ENCODE data around the gene KCNN4.
"Not testable (repeated sequence)": the region's sequence is repeated elsewhere in the genome, so short reads cannot be mapped to it uniquely, and the experiment has no call there.

Gene KCNN4

DNA sequence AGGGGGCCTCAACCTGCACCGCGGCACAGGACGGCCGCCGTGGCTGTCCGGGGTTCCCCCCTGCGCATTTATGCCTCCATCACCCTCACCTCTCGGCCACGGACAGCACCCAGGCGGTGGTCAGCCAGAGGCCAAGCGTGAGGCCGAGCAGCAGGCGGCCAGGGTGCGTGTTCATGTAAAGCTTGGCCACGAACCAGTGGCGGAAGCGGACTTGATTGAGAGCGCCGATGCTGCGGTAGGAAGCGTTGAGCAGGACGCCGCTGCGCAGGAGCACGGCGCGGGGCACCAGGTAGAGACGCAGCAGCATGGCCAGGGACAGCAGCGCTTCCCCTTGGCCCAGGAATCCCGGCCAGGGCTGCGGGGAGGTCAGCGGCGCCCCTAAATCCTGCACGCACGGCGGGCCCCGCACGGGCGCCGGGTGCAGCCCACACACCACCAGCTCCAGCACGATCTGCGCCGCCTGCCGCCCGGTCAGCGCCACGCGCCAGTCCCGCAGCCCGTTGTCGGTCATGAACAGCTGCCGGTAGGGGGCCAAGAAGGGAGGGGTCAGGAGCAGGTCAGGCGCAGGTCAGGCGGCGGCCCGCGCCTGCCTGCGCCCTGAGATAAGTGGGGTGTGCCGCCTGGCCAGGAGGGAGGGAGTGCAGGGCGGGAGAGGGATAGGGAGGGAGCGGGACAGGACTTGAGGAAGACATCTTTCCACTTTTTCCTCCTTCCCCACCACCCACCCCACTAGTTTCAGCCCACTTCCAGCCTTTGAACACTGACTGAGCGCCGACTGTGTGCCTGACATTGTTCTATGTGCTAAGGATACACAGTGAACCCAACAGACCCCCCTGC is 6.5 kb downstream of the KCNN4 start:
- DNase-seq = no peak

DNA sequence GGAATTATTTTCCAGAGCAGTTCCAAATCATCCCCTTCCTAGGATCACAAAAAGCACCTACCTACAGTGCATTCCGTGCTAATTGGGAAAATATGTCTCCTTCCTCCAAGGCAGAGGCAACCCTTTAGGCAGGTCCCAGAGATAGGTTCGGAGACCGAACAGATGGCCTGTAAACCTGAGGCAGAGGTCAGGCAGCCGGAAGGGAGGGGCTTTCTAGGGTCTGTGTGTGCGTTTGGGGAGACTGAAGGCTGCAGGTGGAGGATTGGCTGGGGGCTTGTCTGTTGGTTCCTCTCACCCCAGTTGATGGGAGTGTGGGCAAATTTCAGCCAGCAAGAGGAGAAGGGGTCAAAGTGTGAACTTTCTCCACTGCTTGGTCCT is 7.1 kb downstream of the KCNN4 start:
- no peak for DNase-seq

DNA sequence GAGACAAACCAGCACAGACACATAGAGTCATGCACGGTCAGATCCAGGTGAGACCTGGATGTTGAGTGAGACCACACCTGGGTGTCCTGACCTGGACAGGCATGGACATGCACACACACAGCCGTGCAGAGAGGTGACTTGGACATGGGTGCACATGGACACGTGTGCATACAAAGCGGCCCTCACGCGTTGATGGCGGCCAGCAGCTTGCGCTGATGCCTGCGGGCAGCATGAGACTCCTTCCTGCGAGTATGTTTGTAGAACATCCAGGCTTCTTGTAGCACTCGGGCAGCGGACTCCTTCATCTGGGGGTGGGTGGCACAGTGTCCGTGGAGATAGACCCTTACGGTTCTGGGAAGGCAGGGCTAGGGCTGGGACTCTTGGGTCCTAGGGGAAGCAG is 11.5 kb downstream of the KCNN4 start:
- DNase-seq = no peak

DNA sequence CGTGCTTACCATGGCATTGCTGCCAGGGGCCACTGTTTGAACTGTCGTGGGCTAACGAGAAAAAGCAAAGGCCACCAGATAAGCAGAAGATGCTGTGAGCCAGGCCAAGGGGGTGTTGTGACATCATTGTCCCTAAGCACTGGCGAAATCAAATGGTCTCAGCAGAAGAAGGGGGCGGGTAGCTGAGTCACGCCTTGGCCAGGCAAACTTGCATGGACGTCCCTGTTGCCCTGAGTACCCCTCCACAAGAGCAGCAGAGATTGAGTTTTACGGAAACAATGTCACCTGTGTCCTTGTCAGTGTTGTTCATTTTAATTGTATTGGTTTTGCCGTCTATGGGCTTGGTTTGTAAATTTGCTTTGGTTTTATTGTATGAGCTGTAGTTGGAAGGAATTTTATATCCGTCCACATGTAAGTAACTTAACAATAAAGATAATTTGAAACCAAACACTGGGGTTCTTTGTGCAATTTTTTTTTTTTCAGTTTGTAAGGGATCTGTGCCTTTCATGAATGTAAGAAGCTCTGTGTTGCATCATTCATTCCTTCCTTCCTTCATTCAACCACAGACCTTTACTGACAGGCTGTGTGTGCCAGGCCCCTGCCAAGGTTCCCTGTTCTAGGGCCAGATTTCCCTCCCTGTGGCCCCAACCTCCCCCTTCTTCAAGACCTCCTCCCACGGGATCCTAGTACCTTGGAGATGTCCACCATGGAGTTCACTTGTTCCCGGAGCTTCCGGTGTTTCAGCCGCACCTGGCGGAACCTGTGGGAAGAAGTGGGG is 12.3 kb downstream of the KCNN4 start:
- no peak for DNase-seq

DNA sequence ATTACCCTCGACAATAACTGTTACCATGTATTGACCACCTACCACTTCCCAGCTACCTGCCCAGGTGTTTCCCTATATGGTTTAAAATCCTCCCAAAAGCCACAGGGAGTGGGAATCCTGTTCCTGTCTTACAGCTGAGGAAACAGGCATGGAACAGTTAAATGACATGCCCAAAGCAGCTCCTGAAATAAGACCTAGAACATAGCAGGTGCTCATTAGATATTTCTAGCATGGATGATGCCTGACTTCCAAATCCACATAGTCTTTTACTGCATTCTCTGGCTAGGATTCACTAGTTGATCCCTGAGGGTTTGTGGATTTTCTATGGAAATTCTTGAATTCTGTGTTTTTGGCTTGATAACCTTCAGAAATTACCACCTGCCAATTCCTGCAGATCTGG is 13.0 kb downstream of the KCNN4 start:
- DNase-seq = no peak

DNA sequence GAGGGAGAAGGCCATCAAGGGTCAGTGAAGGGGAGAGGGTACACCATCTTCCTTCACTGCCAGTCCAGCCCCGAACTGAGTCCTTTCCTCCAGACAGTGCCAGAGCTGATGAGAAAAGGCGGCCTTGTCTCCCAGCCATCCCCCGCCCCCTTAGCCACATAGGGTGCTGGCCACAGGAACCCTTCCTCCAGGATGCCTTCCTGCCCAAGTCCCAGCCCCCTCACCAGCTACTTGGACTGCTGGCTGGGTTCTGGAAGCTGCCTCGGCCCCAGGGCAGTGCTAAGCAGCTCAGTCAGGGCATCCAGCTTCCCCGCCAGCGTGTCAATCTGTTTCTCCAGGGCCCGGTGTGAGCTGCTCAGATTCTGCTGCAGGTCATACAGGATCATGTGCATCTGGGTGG is 13.5 kb downstream of the KCNN4 start:
- DNase-seq = no peak

DNA sequence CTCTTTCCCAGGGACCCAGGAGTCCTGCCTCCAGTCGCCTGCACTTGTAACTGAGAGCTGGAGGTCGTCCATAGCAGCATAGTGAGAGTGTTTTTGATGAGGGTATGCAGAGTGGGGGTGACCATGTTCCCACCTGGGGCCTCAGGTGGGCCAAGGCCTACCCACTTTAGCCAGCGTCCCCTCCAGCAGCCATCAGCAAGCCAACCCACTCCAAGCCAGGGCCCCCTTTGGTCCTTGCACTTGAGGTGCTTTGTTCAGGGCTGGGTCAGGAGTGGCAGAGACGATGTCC is 14.1 kb downstream of the KCNN4 start:
- DNase-seq = no peak

DNA sequence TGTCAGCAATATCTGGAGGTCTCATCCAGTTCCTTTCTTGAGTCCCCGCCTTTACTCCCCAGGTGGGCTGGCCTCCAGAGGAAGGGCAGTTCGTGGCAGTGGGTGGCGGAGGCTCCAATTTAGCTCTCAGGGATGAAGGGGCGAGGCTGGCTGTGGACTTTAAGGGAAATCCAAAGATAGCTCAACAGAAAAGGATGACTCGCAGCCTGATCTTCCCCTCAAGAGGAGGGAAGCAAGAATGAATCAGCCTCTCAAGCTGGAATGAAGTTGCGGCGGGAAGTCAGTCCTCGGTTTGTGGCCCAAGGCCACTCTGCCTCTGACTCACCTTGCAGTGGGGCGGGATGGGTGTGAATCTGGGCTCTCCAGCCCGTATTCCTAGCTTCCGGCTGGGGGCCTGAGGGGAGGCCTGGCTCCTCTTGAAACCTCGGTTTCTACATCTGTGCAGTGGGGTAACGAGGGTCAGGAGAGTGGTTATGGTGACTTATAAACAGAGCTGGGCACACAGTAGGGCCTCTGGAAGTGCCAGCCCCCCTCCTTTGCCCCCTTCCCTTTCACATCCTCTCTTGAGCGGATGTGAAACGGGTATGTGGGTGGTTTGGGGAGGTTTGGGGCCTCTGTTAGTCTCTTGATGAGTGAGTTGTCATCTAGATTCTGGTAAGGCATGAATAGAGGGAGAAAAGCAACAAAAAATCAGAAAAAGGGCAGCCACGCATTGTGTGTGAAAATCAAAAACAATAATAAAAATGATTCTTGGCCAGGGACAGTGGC is 15.5 kb downstream of the KCNN4 start:
- DNase-seq = no peak

DNA sequence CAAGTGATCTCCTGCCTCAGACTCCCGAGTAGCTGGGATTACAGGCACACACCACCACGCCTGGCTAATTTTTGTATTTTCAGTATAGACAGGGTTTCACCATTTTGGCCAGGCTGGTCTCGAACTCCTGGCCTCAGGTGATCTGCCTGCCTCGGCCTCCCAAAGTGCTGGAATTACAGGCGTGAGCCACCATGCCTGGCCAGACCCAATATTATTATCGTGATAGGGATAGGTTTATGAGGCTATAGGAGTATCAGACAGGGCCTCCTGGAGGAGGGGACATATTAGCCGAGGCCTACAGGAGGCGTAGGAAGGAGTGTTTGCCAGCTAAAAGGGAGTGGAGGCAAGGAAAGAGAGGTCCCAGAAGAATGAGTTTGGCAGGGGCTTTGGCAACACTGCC is 16.1 kb downstream of the KCNN4 start:
- DNase-seq = not testable (repeated sequence)

DNA sequence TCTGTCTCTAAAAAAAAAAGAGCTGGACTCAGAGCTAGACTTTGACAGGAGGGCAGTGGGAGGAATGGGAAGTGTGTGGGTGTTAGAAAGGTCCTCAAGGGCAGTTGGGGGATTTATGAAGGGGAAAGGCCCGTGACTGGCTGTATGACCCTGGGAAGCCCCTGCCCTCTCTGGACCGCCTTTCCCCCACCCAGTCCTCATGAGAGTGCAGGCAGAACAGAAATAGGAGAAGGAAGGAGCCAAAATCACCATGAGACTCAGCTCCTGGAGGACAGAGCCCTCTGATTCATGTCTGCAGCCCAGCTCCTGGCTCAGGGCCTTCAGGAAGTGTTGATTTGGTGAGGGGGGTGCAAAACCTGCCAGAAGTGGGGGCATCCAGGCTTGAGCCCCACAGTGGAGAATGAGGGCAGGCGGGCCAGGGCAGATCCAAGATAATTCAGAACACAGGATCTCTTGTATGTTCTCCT is 17.3 kb downstream of the KCNN4 start:
- no peak for DNase-seq

DNA sequence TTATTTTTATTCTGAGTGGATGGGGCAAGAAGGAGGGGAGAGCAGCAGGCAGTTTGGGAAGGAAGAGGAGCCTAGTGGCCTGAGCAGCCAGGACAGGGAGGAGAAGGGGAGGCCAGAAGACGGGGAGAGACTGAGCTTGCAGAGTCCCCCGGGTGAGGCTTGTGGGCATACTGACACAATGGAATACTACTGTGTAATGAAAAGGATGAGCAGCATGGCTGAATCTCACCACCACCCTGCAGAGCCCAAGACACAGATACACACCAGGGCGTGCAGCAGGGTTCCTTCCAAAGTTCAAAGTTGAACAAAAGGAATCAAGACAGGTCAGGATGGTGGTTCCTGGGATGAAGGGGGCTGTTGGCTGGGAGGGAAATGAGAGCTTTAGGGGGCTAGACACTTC is 18.0 kb downstream of the KCNN4 start:
- DNase-seq = no peak

DNA sequence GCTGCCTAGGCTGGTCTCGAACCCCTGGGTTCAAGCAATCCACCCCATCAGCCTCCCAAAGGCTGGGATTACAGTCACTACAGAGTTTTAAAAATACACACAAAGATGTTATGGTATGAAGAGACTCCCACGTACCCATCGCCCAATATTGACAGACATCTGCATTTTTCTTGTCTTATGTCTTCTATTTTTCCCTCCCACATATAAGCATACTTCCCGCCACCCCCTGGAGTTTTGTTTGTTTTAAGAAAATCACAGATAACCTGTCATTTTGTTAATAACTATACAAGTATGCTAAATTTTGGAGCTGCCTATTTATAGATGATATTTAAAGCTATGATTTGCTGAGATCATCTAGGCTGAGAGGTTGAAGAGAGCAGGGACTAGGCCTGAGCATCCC is 19.8 kb downstream of the KCNN4 start:
- DNase-seq = no peak

DNA sequence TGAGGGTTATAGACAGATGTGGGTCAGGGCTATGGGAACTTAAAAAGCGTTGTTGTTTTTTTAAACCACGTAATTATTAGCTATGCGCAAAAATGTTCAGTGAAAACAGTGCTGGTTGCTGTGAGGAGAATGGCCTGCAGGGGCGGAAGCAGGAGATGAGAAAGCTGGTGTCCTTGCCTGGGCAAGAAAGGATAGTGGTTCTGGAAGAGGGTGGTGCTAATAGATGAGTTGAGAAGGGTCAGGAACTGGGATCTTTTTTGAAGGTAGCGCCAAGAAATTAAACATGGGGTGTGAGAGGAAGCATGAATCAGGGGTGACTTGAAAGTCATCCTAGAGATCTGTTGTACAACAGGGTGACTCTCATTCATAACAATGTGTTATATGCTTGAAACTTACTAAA is 21.3 kb downstream of the KCNN4 start:
- DNase-seq = no peak

DNA sequence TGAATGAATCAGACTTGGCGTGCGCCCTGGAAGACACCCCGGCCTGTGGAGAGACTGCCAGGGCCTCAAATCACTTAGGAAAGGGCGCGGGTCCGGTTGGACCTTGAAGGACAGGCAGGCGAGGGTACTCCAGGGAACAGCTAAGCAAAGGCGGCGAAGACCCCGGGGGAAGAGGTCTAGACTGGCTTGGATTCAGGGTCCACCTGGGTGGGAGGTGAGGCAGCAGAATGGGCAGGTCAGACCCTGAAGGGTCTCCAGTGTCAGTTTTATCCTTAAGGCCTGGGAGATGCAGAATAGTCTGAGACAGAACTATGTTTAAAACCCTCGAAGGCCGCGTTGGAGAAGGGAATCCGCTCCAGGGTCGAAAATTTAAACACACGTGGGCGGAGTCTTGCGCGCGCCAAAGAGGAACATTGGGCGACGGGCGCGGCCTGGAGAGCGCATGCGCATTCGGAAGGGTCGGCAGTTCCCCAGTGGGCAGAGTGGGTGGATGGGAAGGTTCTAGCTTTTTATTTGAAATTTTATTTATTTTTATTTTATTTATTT is 25.4 kb downstream of the KCNN4 start:
- peak; percentile 79 for DNase-seq

DNA sequence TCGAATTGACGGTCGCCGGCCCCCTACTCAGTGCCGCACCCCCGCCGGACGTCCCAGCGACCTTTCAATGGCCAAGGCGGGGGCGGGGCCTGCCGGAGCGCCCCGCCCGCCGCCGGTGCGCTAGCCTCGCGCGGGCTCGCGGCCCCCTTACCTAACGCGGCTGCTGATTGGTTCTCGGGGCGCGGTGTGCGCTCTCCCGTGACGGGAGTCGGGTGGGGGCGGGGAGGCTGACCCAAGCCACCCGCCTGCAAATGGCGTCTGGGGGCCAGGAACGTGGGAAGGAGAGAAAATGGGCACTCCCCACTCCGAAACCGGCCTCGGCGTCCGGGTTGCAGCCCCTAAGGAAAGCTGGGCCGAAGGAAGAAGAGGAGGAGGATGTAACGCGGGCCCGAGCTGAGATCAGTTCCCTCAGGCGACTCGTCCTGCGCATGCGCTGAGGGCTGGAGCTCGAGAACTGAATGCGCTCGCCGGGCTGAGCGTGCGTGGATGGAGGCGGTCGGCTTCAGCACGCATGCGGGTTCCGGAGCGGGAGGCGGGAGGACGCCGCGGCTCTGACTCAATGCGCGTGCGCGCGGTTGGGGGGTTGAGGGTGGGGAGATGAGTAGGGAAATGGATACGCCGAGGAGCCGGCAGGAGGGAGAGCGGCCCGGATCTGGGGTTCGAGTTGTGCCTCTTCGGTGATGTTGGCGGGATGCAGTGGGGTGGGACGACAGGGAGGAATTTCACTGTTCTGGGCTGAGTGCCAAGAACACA is 26.1 kb downstream of the KCNN4 start, which contains the start of gene SMG9:
TSS of gene SMG9 (minus strand) at position 460 of the 753 bp plus-strand sequence. CDS start 4,221 bp downstream, outside the sequence.
- peak; percentile 94 for DNase-seq

DNA sequence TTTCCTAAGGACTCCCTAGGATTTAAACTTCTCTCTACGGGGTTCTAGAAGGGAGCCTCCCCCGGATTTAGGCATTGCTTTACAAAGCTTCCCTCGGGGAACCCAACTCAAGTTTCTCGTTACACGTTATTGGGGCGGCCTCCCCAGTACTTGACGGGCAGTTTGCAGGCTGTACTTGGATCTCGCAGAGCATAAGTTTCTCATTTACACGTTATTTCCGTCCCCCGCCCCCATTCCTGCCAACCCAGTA is 26.6 kb downstream of the KCNN4 start:
- no peak for DNase-seq

DNA sequence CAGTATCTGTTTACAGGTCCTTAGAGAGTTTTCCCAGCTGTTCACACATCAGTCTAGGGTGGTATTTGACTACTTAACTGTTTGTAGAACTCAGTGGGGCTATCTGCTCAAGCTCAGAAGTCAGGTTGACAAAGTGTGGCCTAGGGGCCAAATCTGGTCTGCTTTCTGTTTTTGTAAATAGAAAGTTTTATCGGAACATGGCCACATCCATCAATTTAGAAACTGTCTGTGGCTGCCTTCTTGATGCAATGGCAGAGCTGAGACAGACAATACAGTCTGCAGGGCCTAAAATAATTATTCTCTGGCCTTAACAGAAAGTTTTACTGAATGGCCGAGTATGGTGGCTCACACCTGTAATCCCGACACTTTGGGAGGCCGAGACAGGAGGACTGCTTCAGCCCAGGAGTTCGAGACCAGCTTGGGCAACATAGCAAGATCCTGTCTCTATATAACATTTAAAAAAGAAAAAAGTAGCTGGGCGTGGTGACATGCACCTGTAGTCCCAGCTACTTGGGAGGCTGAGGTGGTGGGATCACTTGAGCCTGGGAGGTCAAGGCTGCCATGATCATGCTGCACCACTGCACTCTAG is 28.4 kb downstream of the KCNN4 start:
- DNase-seq = no peak

DNA sequence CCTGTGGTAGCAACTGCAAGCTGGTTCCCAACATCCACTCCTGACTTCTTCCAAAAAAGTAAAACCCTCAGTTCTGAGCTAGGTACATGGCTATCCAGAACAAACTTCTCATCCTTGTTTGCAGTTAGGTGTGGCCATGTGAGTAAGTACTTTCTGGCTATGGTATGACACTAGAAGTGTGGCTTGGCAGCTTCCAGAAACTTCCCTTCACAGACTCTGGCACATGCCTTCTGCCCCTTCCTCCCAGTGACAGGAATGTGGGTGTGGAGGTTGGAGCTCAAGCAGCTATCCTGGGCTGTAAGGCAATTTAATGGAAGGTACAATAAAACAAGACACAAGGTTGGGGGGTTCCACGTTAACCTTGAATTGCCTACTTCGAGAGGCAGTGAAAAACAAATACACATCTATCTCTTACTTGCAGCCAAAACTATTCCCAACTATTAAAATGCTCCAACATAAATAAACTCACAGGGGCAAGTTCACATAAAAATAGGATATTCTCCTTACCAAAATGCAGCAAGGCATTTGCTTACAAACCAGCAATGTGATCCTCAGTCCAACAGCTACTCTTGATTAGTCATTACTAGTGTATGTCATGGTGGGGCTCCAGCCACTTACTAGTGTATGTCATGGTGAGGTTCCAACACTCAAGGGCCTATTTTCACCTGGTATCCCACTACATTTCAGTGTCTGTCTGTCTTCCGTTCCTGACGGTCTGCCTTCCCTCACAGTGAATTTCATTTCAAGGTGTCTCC is 29.1 kb downstream of the KCNN4 start:
- DNase-seq = no peak

DNA sequence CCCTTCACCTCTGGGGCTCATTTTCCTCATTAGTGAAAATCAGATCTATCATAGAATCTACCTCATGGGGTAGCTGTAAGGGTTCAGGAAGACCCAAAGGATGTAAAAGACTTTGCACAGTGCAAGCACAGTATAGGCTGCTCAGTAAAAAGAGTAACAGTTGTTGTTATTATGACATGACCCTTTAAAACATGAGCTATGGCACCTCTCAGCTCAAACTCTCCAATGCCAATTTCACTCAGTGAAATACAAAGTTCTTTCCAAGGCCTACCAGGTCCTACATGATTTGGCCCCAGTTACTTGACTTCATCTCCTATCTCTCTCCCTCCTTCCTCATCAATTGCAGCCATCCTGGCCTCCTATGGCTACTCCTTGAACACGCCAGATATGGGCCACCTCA is 30.9 kb downstream of the KCNN4 start:
- no peak for DNase-seq

DNA sequence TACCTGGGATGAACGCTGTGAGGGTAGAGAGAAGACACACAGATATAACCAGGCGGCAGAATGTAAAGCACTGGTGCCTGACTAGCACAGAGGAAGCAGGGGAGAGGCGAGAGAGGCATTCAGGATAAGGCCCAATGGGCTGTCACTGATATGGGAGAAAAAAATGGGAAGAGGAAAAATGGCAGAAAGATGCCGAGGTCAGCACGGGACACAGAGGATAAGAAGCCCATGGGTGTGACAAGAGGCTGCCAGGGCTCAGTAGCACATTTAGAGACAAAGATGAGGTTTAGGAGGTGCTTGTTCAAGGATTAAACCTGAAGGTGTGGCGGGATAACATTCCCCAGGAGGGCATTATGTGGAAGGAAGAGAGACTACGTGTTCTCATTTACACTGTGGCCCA is 31.6 kb downstream of the KCNN4 start:
- no peak for DNase-seq

DNA sequence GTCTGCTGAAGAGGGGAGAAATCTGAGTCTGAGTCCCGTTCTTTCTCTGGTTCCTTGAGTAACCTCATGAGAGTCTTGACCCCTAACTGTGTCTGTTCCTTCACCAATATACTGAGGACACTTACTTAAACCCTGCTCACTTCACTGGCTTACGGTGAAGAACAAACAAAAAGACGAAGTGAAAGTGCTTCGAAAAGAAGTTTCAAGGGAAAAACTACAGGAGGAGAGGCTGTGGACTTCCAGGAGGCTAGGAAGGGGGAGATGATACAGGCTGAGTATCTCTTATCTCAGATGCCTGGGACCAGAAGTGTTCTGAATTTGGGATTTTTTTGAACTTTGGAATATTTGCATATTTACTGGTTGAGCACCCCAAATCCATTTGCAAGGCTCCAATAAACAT is 32.1 kb downstream of the KCNN4 start:
- DNase-seq = no peak

DNA sequence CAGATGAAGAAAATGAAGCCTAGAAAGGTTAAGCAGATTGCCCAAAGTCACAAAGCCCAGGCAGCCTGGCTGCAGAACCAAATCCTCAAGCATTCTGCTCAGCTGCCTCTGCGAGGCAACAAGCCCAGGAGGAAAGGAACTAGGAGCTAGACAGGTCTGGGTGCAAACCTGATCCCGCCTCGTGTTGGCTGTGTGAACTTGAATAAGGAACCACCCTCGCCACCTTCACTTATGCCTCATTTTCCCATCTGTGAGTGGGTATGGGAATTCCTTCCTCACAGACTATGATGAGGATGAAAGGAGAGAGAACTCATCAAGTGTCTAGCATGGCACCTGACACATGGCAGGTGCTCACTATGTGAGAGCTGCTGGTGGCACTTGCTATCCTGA is 32.6 kb downstream of the KCNN4 start:
- DNase-seq = no peak

Measured in NCI-H345 (cell line).